Esophagus mucosa (tissue), 1 donor: ENCODE data around the gene NDUFS2. TPM values are rescaled to one million over a fixed set of nuclear protein-coding genes. Genes with fewer than 3 reads are reported as not detected.

Source experiments
- ATAC-seq: fragments of 200-7000 bp; cut with Tn5 transposase; one replicate; pipeline ENCODE4 v1.9.1; 2020
- total RNA-seq: library from RNA; stranded (reverse); gene quantifications from one replicate; pipeline ENCODE4 v1.2.4, GENCODE V29; 2023
- donor health status: DM: yes; HTN: yes; CAD: no.

The NDUFS2 gene
- total RNA-seq, 1 donor from 2014 or later: 56.4 TPM

- no peak for ATAC-seq
These were observed 29.3 kb upstream of the NDUFS2 start for GRCh38 chr1:161172776-161173376.

GRCh38 chr1:161173711-161174110, 28.5 kb upstream of the NDUFS2 start:
- no peak for ATAC-seq

- ATAC-seq: no peak
These were observed 27.3 kb upstream of the NDUFS2 start for GRCh38 chr1:161174911-161175310.

- ATAC-seq: no peak
These were observed 26.3 kb upstream of the NDUFS2 start for GRCh38 chr1:161175771-161176453.

GRCh38 chr1:161176468-161177111, 25.6 kb upstream of the NDUFS2 start:
- peak; percentile 21 for ATAC-seq

GRCh38 chr1:161177112-161177935, 24.8 kb upstream of the NDUFS2 start, which contains the start of gene B4GALT3:
Gene B4GALT3 (minus strand): TSS chr1:161177507. CDS start chr1:161176060, 1,447 bp downstream.
- ATAC-seq: peak; percentile 87

- ATAC-seq: no peak
These were observed 24.3 kb upstream of the NDUFS2 start for GRCh38 chr1:161177936-161178244.

- ATAC-seq: peak; percentile 76
These were observed 22.5 kb upstream of the NDUFS2 start for GRCh38 chr1:161179698-161180097.

GRCh38 chr1:161180639-161181038, 21.5 kb upstream of the NDUFS2 start:
- ATAC-seq: no peak

GRCh38 chr1:161182214-161182613, 20.0 kb upstream of the NDUFS2 start:
- peak; percentile 18 for ATAC-seq

- ATAC-seq: peak; percentile 57
These were observed 16.9 kb upstream of the NDUFS2 start for GRCh38 chr1:161185282-161185682.

- ATAC-seq: peak; percentile 27
These were observed 16.3 kb upstream of the NDUFS2 start for GRCh38 chr1:161185732-161186311.

GRCh38 chr1:161187311-161187710, 14.9 kb upstream of the NDUFS2 start:
- ATAC-seq: peak; percentile 17

GRCh38 chr1:161188381-161188780, 13.8 kb upstream of the NDUFS2 start:
- ATAC-seq: no peak

- ATAC-seq: no peak
These were observed 13.1 kb upstream of the NDUFS2 start for GRCh38 chr1:161189036-161189435.

GRCh38 chr1:161190962-161191521, 11.1 kb upstream of the NDUFS2 start:
- no peak for ATAC-seq

- no peak for ATAC-seq
These were observed 10.2 kb upstream of the NDUFS2 start for GRCh38 chr1:161191971-161192370.

- peak; percentile 65 for ATAC-seq
These were observed 9.4 kb upstream of the NDUFS2 start for GRCh38 chr1:161192476-161193465.

GRCh38 chr1:161193561-161194235, 8.5 kb upstream of the NDUFS2 start:
- no peak for ATAC-seq

- no peak for ATAC-seq
These were observed 7.0 kb upstream of the NDUFS2 start for GRCh38 chr1:161195171-161195570.
